RWPE1 (cell line): ENCODE results near the gene MED12L.

Experiments used
- CTCF ChIA-PET: fragments of 350-600 bp; sonication (Branson Sonifier 250); formaldehyde crosslinking; extraction: SDS; loops from one replicate; lab custom pipeline; 2021; lab: Yijun Ruan, JAX
- POLR2A ChIA-PET: fragments of 400-600 bp; formaldehyde crosslinking; extraction: SDS; loops from one replicate; lab custom pipeline; 2020; ENCODE audit warnings: antibody characterized with exemption; ENCODE audit not compliant: low non-redundant PET; lab: Yijun Ruan, JAX
- DNase-seq: peaks from one replicate; pipeline ENCODE4 v3.0.0; 2012; ENCODE audit warnings: low spot score
- H3K27ac ChIP-seq: fragments of 450-650 bp; 2 replicates; pipeline ENCODE4 v1.5.1; 2017
- CTCF ChIP-seq: fragments of 450-650 bp; conservative IDR thresholded peaks from 2 replicates; pipeline ENCODE4 v1.5.1; 2017; ENCODE audit warnings: low read depth, mild to moderate bottlenecking

The MED12L gene

GRCh38 chr3:151265866-151266265, 180.4 kb downstream of the MED12L start:
- TF ChIP-seq CTCF, result no peak
- POLR2A ChIA-PET, result no interaction called here
- H3K27ac ChIP-seq, result no peak overlapping the region
- CTCF ChIA-PET, result no interaction called here
- no peak for DNase-seq

GRCh38 chr3:151267066-151267465, 181.6 kb downstream of the MED12L start:
- ChIA-PET CTCF (interaction anchor here (0.9 kb wide), 1 partner anchor 26 kb away, joined by 3 read pairs; no protein-coding TSS in a partner anchor), POLR2A (no interaction called here)
- no peak for DNase-seq
- TF ChIP-seq CTCF, result no peak
- no peak overlapping the region for H3K27ac ChIP-seq

GRCh38 chr3:151268267-151269235, 183.1 kb downstream of the MED12L start:
- POLR2A ChIA-PET, result no interaction called here
- CTCF ChIA-PET, result interaction anchor here (0.6 to 0.9 kb wide), 2 partner anchors 11 to 28 kb away, joined by 3 read pairs; no protein-coding TSS in a partner anchor
- TF ChIP-seq CTCF, result no peak

GRCh38 chr3:151269631-151270030, 184.2 kb downstream of the MED12L start:
- CTCF ChIA-PET, result interaction anchor here (0.7 kb wide), 1 partner anchor 414 kb away, joined by 4 read pairs; no protein-coding TSS in a partner anchor
- POLR2A ChIA-PET, result no interaction called here
- H3K27ac ChIP-seq, result no peak overlapping the region
- TF ChIP-seq CTCF, result no peak
- DNase-seq, result no peak

More at GRCh38 chr3:151268267-151269235, 183.1 kb downstream of the MED12L start:
- no peak for DNase-seq
- H3K27ac ChIP-seq, result no peak overlapping the region

- CTCF ChIA-PET, result interaction anchor here (0.6 to 1.2 kb wide), 2 partner anchors 107 to 682 kb away, joined by 3 to 4 read pairs; no protein-coding TSS in a partner anchor
- POLR2A ChIA-PET, result no interaction called here
These were observed 189.6 kb downstream of the MED12L start for GRCh38 chr3:151275091-151275490.

More at GRCh38 chr3:151275091-151275490, 189.6 kb downstream of the MED12L start:
- TF ChIP-seq CTCF, result no peak
- DNase-seq, result no peak
- H3K27ac ChIP-seq, result no peak overlapping the region
